ENCODE measurements around the gene IPO5. TPM values are rescaled to one million over a fixed set of nuclear protein-coding genes. Genes with fewer than 3 reads are reported as not detected.

Gene IPO5
- total RNA-seq, 2 experiments from 2014 or later = 62.2 to 73.3 TPM

- Mint-ChIP-seq H3K4me1 (ENCODE audit: low read depth) (no peaks in the 10 kb centered on the region), H3K9me3 (no peaks in the 10 kb centered on the region), H3K27ac (no peak overlapping the region), H3K27me3 (no peaks in the 10 kb centered on the region), H3K4me3 (no peak overlapping the region), H3K36me3 (ENCODE audit: low read depth) (peaks cover 61% of the 10 kb centered on the region)
- TF ChIP-seq CTCF (IDR thresholded peaks at IDR 0.05) = no peak
- intact Hi-C loops (cut with DNase I, micrococcal nuclease) = loop anchor here in 1 of 2 experiments (10.0 kb wide), 1 partner anchor 653 kb away; no protein-coding TSS in a partner anchor
- CTCF ChIA-PET = no interaction called here
- H3K27ac ChIP-seq (ENCODE audit: low read depth in 1 of 2, low read length in 2 of 2) = no peak overlapping the region
- H3K9me3 ChIP-seq (ENCODE audit: control insufficient read depth in 1 of 2, insufficient read depth in 1 of 2, low read length in 2 of 2) = no peaks in the 10 kb centered on the region
- no peaks in the 10 kb centered on the region for H3K4me1 ChIP-seq (ENCODE audit: insufficient read depth, low read length)
- peaks cover 47% of the 10 kb centered on the region for H3K36me3 ChIP-seq (ENCODE audit: insufficient read depth, low read length)
- DNase-seq = no peak
- ATAC-seq (ENCODE audit: poor library complexity) = no peak
- POLR2A ChIA-PET = no interaction called here
- no peaks in the 10 kb centered on the region for H3K27me3 ChIP-seq (ENCODE audit: control insufficient read depth in 1 of 2, insufficient read depth in 2 of 2, low read length in 2 of 2)
- no peak overlapping the region for H3K4me3 ChIP-seq (ENCODE audit: low read length)
Measured at GRCh38 chr13:98022210-98022609, 68.7 kb downstream of the IPO5 start.

- no peaks in the 10 kb centered on the region for H3K4me1 ChIP-seq (ENCODE audit: insufficient read depth, low read length)
- intact Hi-C loops (cut with DNase I, micrococcal nuclease) = loop anchor here in 1 of 2 experiments (10.0 kb wide), 1 partner anchor 649 kb away; no protein-coding TSS in a partner anchor
- DNase-seq = no peak
Measured at GRCh38 chr13:98025480-98026025, 72.1 kb downstream of the IPO5 start.

GRCh38 chr13:98026457-98026857 is 73.0 kb downstream of the IPO5 start:
- H3K9me3 ChIP-seq (ENCODE audit: control insufficient read depth in 1 of 2, insufficient read depth in 1 of 2, low read length in 2 of 2) = no peaks in the 10 kb centered on the region
- no peaks in the 10 kb centered on the region for H3K4me1 Mint-ChIP-seq (ENCODE audit: low read depth)
- H3K27ac Mint-ChIP-seq = no peak overlapping the region
- DNase-seq = no peak
- H3K36me3 Mint-ChIP-seq (ENCODE audit: low read depth) = peaks cover 20% of the 10 kb centered on the region
- H3K4me1 ChIP-seq (ENCODE audit: insufficient read depth, low read length) = no peaks in the 10 kb centered on the region
- ATAC-seq (ENCODE audit: poor library complexity) = no peak
- H3K9me3 Mint-ChIP-seq = no peaks in the 10 kb centered on the region
- POLR2A ChIA-PET = no interaction called here
- intact Hi-C loops (cut with DNase I, micrococcal nuclease) = loop anchor here in 1 of 2 experiments (10.0 kb wide), 1 partner anchor 648 kb away; no protein-coding TSS in a partner anchor
- CTCF ChIA-PET = no interaction called here
- H3K36me3 ChIP-seq (ENCODE audit: insufficient read depth, low read length) = peaks cover 11% of the 10 kb centered on the region
- no peak overlapping the region for H3K4me3 ChIP-seq (ENCODE audit: low read length)
- H3K27me3 ChIP-seq (ENCODE audit: control insufficient read depth in 1 of 2, insufficient read depth in 2 of 2, low read length in 2 of 2) = no peaks in the 10 kb centered on the region
- no peak overlapping the region for H3K4me3 Mint-ChIP-seq
- H3K27ac ChIP-seq (ENCODE audit: low read depth in 1 of 2, low read length in 2 of 2) = no peak overlapping the region
- no peaks in the 10 kb centered on the region for H3K27me3 Mint-ChIP-seq
- TF ChIP-seq CTCF (IDR thresholded peaks at IDR 0.05) = no peak

More at GRCh38 chr13:98025480-98026025, 72.1 kb downstream of the IPO5 start:
- no peak for TF ChIP-seq CTCF (IDR thresholded peaks at IDR 0.05)
- no peaks in the 10 kb centered on the region for H3K27me3 Mint-ChIP-seq
- CTCF ChIA-PET = no interaction called here
- no peaks in the 10 kb centered on the region for H3K9me3 Mint-ChIP-seq
- peaks cover 29% of the 10 kb centered on the region for H3K36me3 Mint-ChIP-seq (ENCODE audit: low read depth)
- no peak overlapping the region for H3K27ac Mint-ChIP-seq
- no peaks in the 10 kb centered on the region for H3K27me3 ChIP-seq (ENCODE audit: control insufficient read depth in 1 of 2, insufficient read depth in 2 of 2, low read length in 2 of 2)
- H3K4me1 Mint-ChIP-seq (ENCODE audit: low read depth) = no peaks in the 10 kb centered on the region
- no peak overlapping the region for H3K27ac ChIP-seq (ENCODE audit: low read depth in 1 of 2, low read length in 2 of 2)
- POLR2A ChIA-PET = no interaction called here
- no peak for ATAC-seq (ENCODE audit: poor library complexity)
- no peak overlapping the region for H3K4me3 ChIP-seq (ENCODE audit: low read length)
- no peak overlapping the region for H3K4me3 Mint-ChIP-seq
- peaks cover 20% of the 10 kb centered on the region for H3K36me3 ChIP-seq (ENCODE audit: insufficient read depth, low read length)
- no peaks in the 10 kb centered on the region for H3K9me3 ChIP-seq (ENCODE audit: control insufficient read depth in 1 of 2, insufficient read depth in 1 of 2, low read length in 2 of 2)
